ENCODE data around the gene DCAF6.

DCAF6 gene

DNA sequence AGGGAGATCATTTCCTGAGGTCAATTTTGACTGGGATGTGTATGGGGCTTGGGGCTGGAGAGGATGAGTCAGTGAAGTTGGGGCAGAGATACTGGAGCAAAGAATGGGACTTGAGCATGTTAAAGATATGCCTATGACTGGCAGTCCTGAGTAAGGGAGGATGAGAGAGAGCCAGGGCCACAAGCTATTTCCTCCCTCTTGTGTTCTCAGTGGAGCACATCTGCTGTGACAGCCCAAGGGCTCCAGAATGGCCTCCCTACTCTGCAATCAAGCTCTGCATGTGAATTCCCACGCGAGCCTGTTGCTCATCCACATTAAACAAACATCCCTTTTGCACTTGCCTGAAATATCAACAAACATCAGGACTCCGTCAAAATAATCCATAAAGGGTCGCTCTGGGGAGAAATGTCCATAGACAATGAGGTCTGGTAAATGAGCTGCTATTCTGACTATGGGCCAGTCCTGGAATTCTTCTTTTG, 31.8 kb upstream of the DCAF6 start:
- H3K4me3 ChIP-seq (ENCODE audit: low read length), result no peak overlapping the region
- TF ChIP-seq, protein P1, sequence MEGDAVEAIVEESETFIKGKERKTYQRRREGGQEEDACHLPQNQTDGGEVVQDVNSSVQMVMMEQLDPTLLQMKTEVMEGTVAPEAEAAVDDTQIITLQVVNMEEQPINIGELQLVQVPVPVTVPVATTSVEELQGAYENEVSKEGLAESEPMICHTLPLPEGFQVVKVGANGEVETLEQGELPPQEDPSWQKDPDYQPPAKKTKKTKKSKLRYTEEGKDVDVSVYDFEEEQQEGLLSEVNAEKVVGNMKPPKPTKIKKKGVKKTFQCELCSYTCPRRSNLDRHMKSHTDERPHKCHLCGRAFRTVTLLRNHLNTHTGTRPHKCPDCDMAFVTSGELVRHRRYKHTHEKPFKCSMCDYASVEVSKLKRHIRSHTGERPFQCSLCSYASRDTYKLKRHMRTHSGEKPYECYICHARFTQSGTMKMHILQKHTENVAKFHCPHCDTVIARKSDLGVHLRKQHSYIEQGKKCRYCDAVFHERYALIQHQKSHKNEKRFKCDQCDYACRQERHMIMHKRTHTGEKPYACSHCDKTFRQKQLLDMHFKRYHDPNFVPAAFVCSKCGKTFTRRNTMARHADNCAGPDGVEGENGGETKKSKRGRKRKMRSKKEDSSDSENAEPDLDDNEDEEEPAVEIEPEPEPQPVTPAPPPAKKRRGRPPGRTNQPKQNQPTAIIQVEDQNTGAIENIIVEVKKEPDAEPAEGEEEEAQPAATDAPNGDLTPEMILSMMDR (conservative IDR thresholded peaks at IDR 0.05; ENCODE audit: low read depth, low read length), result no peak
- no peak for DNase-seq (ENCODE audit: low read depth)

DNA sequence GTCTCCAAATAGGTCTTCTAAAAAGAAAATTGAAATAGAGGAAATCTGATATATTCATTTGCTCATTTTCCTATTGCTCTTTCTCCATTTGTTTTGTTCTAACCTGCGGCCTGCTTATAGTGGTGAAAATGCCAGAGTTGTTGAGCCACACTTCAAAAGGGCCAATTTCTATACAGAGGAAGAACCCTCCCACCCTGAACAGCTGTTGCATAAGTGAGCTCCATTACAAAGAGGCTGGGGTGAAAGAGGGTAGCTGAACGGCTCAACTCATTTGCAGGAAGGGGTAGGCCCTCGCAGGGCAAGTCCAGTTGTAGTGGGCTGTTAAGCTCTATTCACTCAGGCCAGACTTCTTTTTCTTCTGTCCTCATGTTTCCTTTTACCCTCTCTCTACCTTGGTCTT, 31.3 kb upstream of the DCAF6 start:
- DNase-seq (ENCODE audit: low read depth), result no peak
- TF ChIP-seq, protein P1 (conservative IDR thresholded peaks at IDR 0.05; ENCODE audit: low read depth, low read length), result no peak

DNA sequence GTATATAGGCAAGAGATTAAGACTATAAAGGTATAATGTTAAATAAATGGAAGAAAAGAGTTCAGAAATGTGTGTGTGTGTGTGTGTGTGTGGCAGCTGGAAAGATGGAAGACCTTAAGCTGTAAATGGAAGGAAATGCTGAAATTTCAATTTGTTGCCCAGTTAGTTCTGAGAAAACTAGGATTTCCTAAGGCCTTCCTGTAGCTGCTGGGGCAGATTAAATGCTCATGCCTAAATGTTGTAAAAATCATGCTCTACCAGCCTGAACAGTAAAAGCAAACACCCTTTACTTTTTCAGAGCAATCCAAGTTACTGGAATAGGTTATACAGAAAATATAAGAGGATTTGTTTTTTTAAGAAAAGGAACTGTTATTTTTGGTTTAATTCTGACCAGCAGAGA, 30.8 kb upstream of the DCAF6 start:
- TF ChIP-seq, protein P1 (conservative IDR thresholded peaks at IDR 0.05; ENCODE audit: low read depth, low read length), result no peak
- DNase-seq (ENCODE audit: low read depth), result no peak
- H3K4me3 ChIP-seq (ENCODE audit: low read length), result no peak overlapping the region

More for the DNA sequence above, 31.3 kb upstream of the DCAF6 start:
- no peak overlapping the region for H3K4me3 ChIP-seq (ENCODE audit: low read length)

DNA sequence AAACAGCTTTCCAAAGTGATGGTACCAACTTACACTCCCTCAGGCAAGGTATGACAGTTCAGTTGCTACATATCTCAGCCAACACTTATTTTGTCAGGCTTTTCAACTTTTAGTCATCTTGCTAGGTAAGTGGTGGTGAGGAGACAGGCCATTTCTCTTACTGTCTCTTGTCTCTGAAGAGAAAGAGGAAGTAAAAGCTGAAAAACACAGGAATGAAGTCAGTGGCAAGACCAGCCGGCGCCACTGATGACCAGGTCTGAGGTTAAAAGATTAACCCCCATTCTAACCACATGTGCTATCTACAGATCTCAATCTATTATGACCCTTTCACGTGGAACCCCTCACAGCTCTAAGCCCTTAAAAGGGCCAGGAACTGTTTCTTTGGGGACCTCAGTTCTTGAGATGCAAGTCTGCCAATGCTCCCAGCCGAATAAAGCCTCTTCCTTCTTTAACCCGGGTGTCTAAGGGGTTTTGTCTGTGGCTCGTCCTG, 26.7 kb upstream of the DCAF6 start:
- DNase-seq (ENCODE audit: low read depth), result no peak
- TF ChIP-seq, protein P1 (conservative IDR thresholded peaks at IDR 0.05; ENCODE audit: low read depth, low read length), result no peak

DNA sequence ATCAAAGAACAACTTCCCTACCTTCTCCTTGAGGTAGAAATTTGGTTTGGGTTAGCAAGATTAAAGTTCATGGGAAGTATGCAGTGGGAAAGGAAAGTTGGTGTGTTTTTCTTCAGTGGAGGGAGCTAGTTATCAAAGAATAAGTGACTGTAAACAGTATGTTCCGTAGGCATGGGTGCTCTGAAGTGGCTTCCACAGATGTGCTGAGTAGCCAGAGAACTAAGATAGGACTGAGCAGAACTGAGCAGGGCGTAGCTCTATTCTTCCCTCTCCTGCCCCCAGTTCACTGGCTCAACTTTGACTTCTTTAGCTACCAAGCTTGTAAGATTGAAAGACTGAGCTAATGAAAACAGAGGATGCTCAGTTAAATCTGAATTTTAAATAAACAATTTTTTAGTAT, 26.0 kb upstream of the DCAF6 start:
- no peak overlapping the region for H3K4me3 ChIP-seq (ENCODE audit: low read length)
- TF ChIP-seq, protein P1 (conservative IDR thresholded peaks at IDR 0.05; ENCODE audit: low read depth, low read length), result no peak
- DNase-seq (ENCODE audit: low read depth), result no peak

More for the DNA sequence above, 26.7 kb upstream of the DCAF6 start:
- H3K4me3 ChIP-seq (ENCODE audit: low read length), result no peak overlapping the region

DNA sequence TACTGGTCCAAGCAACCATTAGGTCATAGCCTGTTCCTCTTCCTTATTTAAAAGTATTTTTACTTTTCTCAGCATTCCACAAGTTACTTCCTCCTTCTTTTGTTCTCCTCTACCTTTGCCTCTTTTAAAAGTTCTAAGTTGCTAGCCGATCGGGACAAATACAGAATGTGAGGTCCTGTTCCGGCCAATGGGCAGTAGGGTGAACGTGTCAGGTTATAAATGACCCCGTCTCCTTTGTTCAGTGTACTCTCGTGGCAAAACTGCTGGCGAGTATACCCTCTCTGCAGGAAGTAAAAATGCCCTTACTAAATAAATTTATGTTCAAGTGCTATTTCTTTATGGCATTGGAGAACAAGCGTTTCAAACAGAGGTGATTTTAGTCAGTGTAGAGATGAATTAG, 25.1 kb upstream of the DCAF6 start:
- DNase-seq (ENCODE audit: low read depth), result no peak
- no peak overlapping the region for H3K4me3 ChIP-seq (ENCODE audit: low read length)
- TF ChIP-seq, protein P1 (conservative IDR thresholded peaks at IDR 0.05; ENCODE audit: low read depth, low read length), result no peak

DNA sequence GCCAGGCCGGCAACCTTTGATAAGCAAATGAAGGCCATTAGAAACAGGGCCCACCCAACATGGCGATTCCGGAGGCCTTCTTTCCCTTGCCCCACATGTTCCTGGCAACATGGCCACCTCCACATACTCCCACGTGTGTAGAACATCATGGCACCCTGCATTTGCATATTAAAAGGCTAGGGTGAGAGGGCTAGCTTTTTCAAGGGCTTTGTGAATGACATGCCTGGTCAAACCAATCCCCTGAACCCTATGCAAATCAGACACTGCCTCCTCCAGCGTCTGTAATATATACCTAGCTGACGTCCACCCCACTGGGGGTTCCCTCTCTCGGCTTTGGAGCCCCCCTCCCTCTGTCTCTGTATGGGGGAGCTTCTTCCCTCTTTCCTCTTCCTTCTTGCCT, 24.2 kb upstream of the DCAF6 start:
- DNase-seq (ENCODE audit: low read depth), result no peak
- TF ChIP-seq, protein P1 (conservative IDR thresholded peaks at IDR 0.05; ENCODE audit: low read depth, low read length), result no peak
- no peak overlapping the region for H3K4me3 ChIP-seq (ENCODE audit: low read length)
